Liver (tissue), 9 donors: Measurements from ENCODE around the gene ZNF180. TPM values are rescaled to one million over a fixed set of nuclear protein-coding genes. Genes with fewer than 3 reads are reported as not detected.
"Not testable (repeated sequence)": the region's sequence is repeated elsewhere in the genome, so short reads cannot be mapped to it uniquely, and the experiment has no call there.

Source experiments
- DNase-seq: peaks from one replicate; pipeline ENCODE4 v3.0.0-alpha.2; 2017; ENCODE audit warnings: low spot score
- H3K27ac ChIP-seq, 2 donors: one replicate each; pipeline ENCODE4 v1.7.0; 2013; ENCODE audit warnings: inconsistent platforms in 2 of 2, low read length in 2 of 2, control low read depth in 1 of 2, low read depth in 1 of 2, mild to moderate bottlenecking in 1 of 2
- H3K27me3 ChIP-seq, 4 donors: one replicate each; pipeline versions ENCODE4 v1.6.1 to v1.7.0; 2013; ENCODE audit warnings: low read length in 3 of 4, inconsistent platforms in 1 of 4, mild to moderate bottlenecking in 1 of 4, moderate library complexity in 1 of 4; ENCODE audit not compliant: control insufficient read depth in 4 of 4, insufficient read depth in 4 of 4
- H3K36me3 ChIP-seq, 4 donors: one replicate each; pipeline versions ENCODE4 v1.6.1 to v1.7.0; 2013; ENCODE audit warnings: low read length in 3 of 4, mild to moderate bottlenecking in 3 of 4, low read depth in 1 of 4, moderate library complexity in 1 of 4; ENCODE audit not compliant: control insufficient read depth in 4 of 4, insufficient read depth in 3 of 4
- H3K4me1 ChIP-seq, 4 donors: one replicate each; pipeline versions ENCODE4 v1.6.1 to v1.7.0; 2013; ENCODE audit warnings: low read length in 3 of 4, mild to moderate bottlenecking in 3 of 4, moderate library complexity in 1 of 4; ENCODE audit not compliant: control insufficient read depth in 4 of 4, insufficient read depth in 4 of 4
- H3K4me3 ChIP-seq, 3 donors: one replicate each; pipeline versions ENCODE4 v1.6.1 to v1.7.0; 2013; ENCODE audit warnings: low read length in 3 of 3, control low read depth in 1 of 3, low read depth in 1 of 3, mild to moderate bottlenecking in 1 of 3
- H3K9ac ChIP-seq, 2 donors: one replicate each; pipeline ENCODE4 v1.7.0; 2013; ENCODE audit warnings: low read length in 2 of 2, mild to moderate bottlenecking in 2 of 2, moderate library complexity in 2 of 2, control low read depth in 1 of 2, low read depth in 1 of 2
- H3K9me3 ChIP-seq, 4 donors: one replicate each; pipeline versions ENCODE4 v1.6.1 to v1.7.0; 2013; ENCODE audit warnings: low read length in 3 of 4; ENCODE audit not compliant: control insufficient read depth in 4 of 4
- EGR1 ChIP-seq, 2 donors: IDR thresholded peaks; 2 replicates each; pipeline ENCODE4 v1.6.1; 2016 to 2018; ENCODE audit warnings: antibody characterized with exemption in 2 of 2, low read depth in 2 of 2
- FOXA1 ChIP-seq: IDR thresholded peaks from 2 replicates; pipeline ENCODE4 v1.6.1; 2016; ENCODE audit warnings: antibody characterized with exemption
- FOXA2 ChIP-seq: IDR thresholded peaks from 2 replicates; pipeline ENCODE4 v1.6.1; 2016; ENCODE audit warnings: antibody characterized with exemption
- GABPA ChIP-seq, 2 donors: IDR thresholded peaks in 1 of 2; conservative IDR thresholded peaks in 1 of 2; 2 replicates each; pipeline ENCODE4 v1.6.1; 2016; ENCODE audit warnings: antibody characterized with exemption in 2 of 2, mild to moderate bottlenecking in 1 of 2, moderate library complexity in 1 of 2
- HNF4A ChIP-seq, 2 donors: conservative IDR thresholded peaks; 2 replicates each; pipeline ENCODE4 v1.6.1; 2016; ENCODE audit warnings: antibody characterized with exemption in 2 of 2, mild to moderate bottlenecking in 2 of 2
- HNF4G ChIP-seq: IDR thresholded peaks from 2 replicates; pipeline ENCODE4 v1.6.1; 2016; ENCODE audit warnings: antibody characterized with exemption
- JUND ChIP-seq, 2 donors: IDR thresholded peaks; 2 replicates each; pipeline ENCODE4 v1.6.1; 2016; ENCODE audit warnings: antibody characterized with exemption in 2 of 2
- NR2F2 ChIP-seq: IDR thresholded peaks from 2 replicates; pipeline ENCODE4 v1.6.1; 2016; ENCODE audit warnings: antibody characterized with exemption
- RAD21 ChIP-seq, 2 donors: IDR thresholded peaks; 2 replicates each; pipeline ENCODE4 v1.6.1; 2016; ENCODE audit warnings: antibody characterized with exemption in 2 of 2, mild to moderate bottlenecking in 2 of 2
- RXRA ChIP-seq, 2 donors: IDR thresholded peaks; 2 replicates each; pipeline ENCODE4 v1.6.1; 2017 to 2018; ENCODE audit warnings: antibody characterized with exemption in 2 of 2, mild to moderate bottlenecking in 1 of 2
- SP1 ChIP-seq: IDR thresholded peaks from 2 replicates; pipeline ENCODE4 v1.6.1; 2018; ENCODE audit warnings: antibody characterized with exemption, mild to moderate bottlenecking
- TAF1 ChIP-seq: conservative IDR thresholded peaks from 2 replicates; pipeline ENCODE4 v1.6.1; 2016; ENCODE audit warnings: antibody characterized with exemption, mild to moderate bottlenecking
- YY1 ChIP-seq: IDR thresholded peaks from 2 replicates; pipeline ENCODE4 v1.6.1; 2016; ENCODE audit warnings: antibody characterized with exemption, mild to moderate bottlenecking
- WGBS: extraction: QIAGEN DNeasy Blood & Tissue Kit; methylation state at CpG from one replicate; pipeline ENCODE4 v1.1.7; 2013; 5-methylcytosine and 5-hydroxymethylcytosine counted together
- polyA plus RNA-seq, 2 donors: library from polyadenylated mRNA; stranded (reverse) in 1 of 2; unstranded in 1 of 2; fragments of 200-250 nt in 1 of 2; fragments of >200 nt in 1 of 2; fragmentation: Nextera tagmentation in 1 of 2; extraction: Ambion mirVana in 1 of 2; gene quantifications; one replicate each; pipeline versions ENCODE4 v1.2.1 to v1.2.3, GENCODE V29; 2013 to 2015
- total RNA-seq, 2 donors: library from RNA; depleted of rRNA; stranded (reverse); fragments of >200 nt; gene quantifications; one replicate each; pipeline ENCODE4 v1.2.3, GENCODE V29; 2014
- TF ChIP-seq, protein P1 (sequence below): fragments of 150-350 bp; IDR thresholded peaks from 2 replicates; pipeline ENCODE4 v1.5.1; 2017; ENCODE audit warnings: improper control_type of control experiment, low read depth, low read length; ENCODE audit not compliant: missing input control
- TF ChIP-seq, protein P2 (sequence below): IDR thresholded peaks from 2 replicates; pipeline ENCODE4 v1.6.1; 2016; ENCODE audit warnings: antibody characterized with exemption
- TF ChIP-seq, protein P3 (sequence below): IDR thresholded peaks from 2 replicates; pipeline ENCODE4 v1.6.1; 2016; ENCODE audit warnings: antibody characterized with exemption
- TF ChIP-seq, protein P4 (sequence below): IDR thresholded peaks from 2 replicates; pipeline ENCODE4 v1.6.1; 2016; ENCODE audit warnings: antibody characterized with exemption, mild to moderate bottlenecking
- donor health status: healthy.
- donor health status: healthy.
- donor health status: healthy.
- donor health status: healthy.
- donor health status: healthy.

ZNF180 gene
- total and polyA plus RNA-seq, 4 donors: 2.0 to 7.6 (median 4.3) TPM

DNA sequence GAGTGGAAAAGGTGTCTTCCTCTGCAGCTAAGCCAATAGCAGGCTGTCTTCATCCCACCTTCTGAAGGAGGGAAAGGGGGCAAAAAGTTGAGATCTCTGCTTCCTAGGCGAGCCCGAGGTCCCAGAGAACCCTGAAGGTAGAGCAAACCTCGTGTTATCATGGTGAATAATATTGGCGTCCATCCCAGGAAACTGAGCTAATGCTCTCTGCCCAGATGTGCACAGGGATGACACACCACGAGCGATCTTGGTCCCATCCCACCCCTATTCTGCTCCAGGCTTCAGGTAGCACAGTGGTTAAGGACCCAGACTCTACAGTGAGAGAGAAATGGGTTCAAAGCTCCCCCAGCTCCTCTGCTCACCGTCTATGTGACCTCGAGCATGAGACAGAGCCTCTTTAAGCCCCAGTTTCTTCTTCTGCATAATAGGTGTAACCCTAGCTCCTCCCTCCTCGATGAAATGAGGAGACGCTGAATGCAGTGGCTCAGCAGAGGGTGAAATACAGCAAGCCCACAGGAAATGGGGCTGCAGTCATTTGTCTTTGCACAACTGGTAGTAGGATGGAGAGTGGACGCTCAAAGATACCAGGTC lies 39.0 kb upstream of the ZNF180 start:
- H3K27me3 ChIP-seq: no peaks in the 10 kb centered on the region
- peaks cover 0 to 2% (median 0%) of the 10 kb centered on the region in 4 donors for H3K36me3 ChIP-seq
- H3K9me3 ChIP-seq: peaks cover 0 to 7% (median 0%) of the 10 kb centered on the region in 4 donors
- H3K4me1 ChIP-seq: no peaks in the 10 kb centered on the region
- no peak overlapping the region for H3K4me3 ChIP-seq
- TF ChIP-seq TAF1 (no peak), FOXA1 (no peak), HNF4A (conservative IDR thresholded peaks at IDR 0.05) (no peak), JUND (IDR thresholded peaks at IDR 0.05) (no peak), SP1 (no peak), NR2F2 (no peak), EGR1 (IDR thresholded peaks at IDR 0.05; ENCODE audit: low read depth in 2 of 2) (no peak), YY1 (no peak), RXRA (IDR thresholded peaks at IDR 0.05) (no peak), GABPA (IDR thresholded peaks at IDR 0.05 in 1 of 2, conservative IDR thresholded peaks at IDR 0.05 in 1 of 2) (no peak), FOXA2 (no peak), RAD21 (IDR thresholded peaks at IDR 0.05) (no peak), HNF4G (no peak)
- TF ChIP-seq, protein P1, sequence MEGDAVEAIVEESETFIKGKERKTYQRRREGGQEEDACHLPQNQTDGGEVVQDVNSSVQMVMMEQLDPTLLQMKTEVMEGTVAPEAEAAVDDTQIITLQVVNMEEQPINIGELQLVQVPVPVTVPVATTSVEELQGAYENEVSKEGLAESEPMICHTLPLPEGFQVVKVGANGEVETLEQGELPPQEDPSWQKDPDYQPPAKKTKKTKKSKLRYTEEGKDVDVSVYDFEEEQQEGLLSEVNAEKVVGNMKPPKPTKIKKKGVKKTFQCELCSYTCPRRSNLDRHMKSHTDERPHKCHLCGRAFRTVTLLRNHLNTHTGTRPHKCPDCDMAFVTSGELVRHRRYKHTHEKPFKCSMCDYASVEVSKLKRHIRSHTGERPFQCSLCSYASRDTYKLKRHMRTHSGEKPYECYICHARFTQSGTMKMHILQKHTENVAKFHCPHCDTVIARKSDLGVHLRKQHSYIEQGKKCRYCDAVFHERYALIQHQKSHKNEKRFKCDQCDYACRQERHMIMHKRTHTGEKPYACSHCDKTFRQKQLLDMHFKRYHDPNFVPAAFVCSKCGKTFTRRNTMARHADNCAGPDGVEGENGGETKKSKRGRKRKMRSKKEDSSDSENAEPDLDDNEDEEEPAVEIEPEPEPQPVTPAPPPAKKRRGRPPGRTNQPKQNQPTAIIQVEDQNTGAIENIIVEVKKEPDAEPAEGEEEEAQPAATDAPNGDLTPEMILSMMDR: no peak
- TF ChIP-seq, protein P2, sequence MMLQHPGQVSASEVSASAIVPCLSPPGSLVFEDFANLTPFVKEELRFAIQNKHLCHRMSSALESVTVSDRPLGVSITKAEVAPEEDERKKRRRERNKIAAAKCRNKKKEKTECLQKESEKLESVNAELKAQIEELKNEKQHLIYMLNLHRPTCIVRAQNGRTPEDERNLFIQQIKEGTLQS: no peak
- TF ChIP-seq, protein P3, sequence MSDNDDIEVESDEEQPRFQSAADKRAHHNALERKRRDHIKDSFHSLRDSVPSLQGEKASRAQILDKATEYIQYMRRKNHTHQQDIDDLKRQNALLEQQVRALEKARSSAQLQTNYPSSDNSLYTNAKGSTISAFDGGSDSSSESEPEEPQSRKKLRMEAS: no peak
- no peak overlapping the region for H3K27ac ChIP-seq
- no peak for DNase-seq
- no peak overlapping the region for H3K9ac ChIP-seq
- 84% methylated on average over 11 of the region's 11 CpGs for WGBS

DNA sequence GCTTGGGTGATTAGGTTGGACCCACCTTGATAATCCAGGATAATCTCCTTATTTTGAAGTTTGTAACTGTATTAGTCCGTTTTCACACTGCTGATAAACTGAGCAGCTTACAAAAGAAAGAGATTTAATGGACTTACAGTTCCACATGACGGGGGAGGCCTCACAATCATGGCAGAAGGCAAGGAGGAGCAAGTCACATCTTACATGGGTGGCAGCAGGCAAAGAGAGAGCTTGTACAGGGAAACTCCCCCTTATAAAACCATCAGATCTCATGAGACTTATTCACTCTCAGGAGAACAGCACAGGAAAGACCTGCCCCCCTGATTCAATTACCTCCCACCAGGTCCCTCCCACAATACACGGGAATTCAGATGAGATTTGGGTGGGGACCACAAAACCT lies 35.0 kb upstream of the ZNF180 start:
- not testable (repeated sequence) for H3K27ac ChIP-seq, H3K4me1 ChIP-seq, H3K9me3 ChIP-seq, H3K36me3 ChIP-seq, H3K4me3 ChIP-seq, H3K27me3 ChIP-seq, DNase-seq, H3K9ac ChIP-seq
- WGBS: 81% methylated on average over 3 of the region's 3 CpGs

DNA sequence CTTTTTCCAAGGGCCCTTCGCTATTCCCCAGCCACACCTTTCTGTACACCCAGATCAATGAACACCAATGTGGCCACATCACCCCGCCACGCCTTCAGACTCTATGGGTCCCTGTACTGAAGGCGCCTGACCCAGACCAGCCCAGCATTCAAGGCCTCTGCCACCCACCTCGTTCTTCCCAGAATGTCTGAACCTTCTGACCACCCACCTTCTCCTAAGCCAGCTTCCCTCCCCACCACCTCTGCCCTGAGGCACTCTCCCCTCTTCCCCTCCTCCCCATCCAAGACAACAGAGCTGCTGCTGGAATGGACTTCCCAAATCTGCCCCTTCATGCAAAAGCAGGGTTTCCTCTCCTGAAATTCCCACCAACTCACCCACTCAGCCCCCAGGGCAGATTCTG lies 32.5 kb upstream of the ZNF180 start:
- H3K27ac ChIP-seq: no peak overlapping the region
- H3K4me3 ChIP-seq: no peak overlapping the region
- no peak overlapping the region for H3K9ac ChIP-seq
- 88% methylated on average over 5 of the region's 5 CpGs for WGBS
- DNase-seq: no peak
- TF ChIP-seq RXRA (IDR thresholded peaks at IDR 0.05) (no peak), HNF4G (no peak), TAF1 (no peak), RAD21 (IDR thresholded peaks at IDR 0.05) (no peak), HNF4A (conservative IDR thresholded peaks at IDR 0.05) (no peak), SP1 (no peak), FOXA1 (no peak), EGR1 (IDR thresholded peaks at IDR 0.05; ENCODE audit: low read depth in 2 of 2) (no peak)
- TF ChIP-seq, protein P2: no peak
- TF ChIP-seq, protein P1: no peak
- TF ChIP-seq, protein P4, sequence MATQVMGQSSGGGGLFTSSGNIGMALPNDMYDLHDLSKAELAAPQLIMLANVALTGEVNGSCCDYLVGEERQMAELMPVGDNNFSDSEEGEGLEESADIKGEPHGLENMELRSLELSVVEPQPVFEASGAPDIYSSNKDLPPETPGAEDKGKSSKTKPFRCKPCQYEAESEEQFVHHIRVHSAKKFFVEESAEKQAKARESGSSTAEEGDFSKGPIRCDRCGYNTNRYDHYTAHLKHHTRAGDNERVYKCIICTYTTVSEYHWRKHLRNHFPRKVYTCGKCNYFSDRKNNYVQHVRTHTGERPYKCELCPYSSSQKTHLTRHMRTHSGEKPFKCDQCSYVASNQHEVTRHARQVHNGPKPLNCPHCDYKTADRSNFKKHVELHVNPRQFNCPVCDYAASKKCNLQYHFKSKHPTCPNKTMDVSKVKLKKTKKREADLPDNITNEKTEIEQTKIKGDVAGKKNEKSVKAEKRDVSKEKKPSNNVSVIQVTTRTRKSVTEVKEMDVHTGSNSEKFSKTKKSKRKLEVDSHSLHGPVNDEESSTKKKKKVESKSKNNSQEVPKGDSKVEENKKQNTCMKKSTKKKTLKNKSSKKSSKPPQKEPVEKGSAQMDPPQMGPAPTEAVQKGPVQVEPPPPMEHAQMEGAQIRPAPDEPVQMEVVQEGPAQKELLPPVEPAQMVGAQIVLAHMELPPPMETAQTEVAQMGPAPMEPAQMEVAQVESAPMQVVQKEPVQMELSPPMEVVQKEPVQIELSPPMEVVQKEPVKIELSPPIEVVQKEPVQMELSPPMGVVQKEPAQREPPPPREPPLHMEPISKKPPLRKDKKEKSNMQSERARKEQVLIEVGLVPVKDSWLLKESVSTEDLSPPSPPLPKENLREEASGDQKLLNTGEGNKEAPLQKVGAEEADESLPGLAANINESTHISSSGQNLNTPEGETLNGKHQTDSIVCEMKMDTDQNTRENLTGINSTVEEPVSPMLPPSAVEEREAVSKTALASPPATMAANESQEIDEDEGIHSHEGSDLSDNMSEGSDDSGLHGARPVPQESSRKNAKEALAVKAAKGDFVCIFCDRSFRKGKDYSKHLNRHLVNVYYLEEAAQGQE: no peak
- H3K27me3 ChIP-seq: no peaks in the 10 kb centered on the region
- peaks cover 0 to 4% (median 1%) of the 10 kb centered on the region in 4 donors for H3K9me3 ChIP-seq
- H3K36me3 ChIP-seq: no peaks in the 10 kb centered on the region
- H3K4me1 ChIP-seq: no peaks in the 10 kb centered on the region
